Type B pancreatic cell (in vitro differentiated cells): Measurements from ENCODE around the gene ROPN1L. TPM values are rescaled to one million over a fixed set of nuclear protein-coding genes. Genes with fewer than 3 reads are reported as not detected.

Experiments
- DNase-seq: peaks from one replicate; pipeline ENCODE4 v3.0.0; 2021; ENCODE audit warnings: mixed read lengths; ENCODE audit not compliant: unreplicated experiment; ENCODE audit errors: extremely low spot score
- H3K27ac Mint-ChIP-seq: 2 replicates; pipeline ENCODE4 v1.8.0; 2021; ENCODE audit warnings: mild to moderate bottlenecking, mixed read lengths
- H3K27me3 Mint-ChIP-seq: 2 replicates; pipeline ENCODE4 v1.8.0; 2021; ENCODE audit warnings: mixed read lengths
- H3K36me3 Mint-ChIP-seq: 2 replicates; pipeline ENCODE4 v1.8.0; 2021; ENCODE audit warnings: mixed read lengths
- H3K4me1 Mint-ChIP-seq: one replicate; pipeline ENCODE4 v1.8.0; 2021; ENCODE audit warnings: mixed read lengths; ENCODE audit not compliant: unreplicated experiment
- H3K4me3 Mint-ChIP-seq: 2 replicates; pipeline ENCODE4 v1.8.0; 2021; ENCODE audit warnings: mild to moderate bottlenecking, mixed read lengths
- H3K9me3 Mint-ChIP-seq: 2 replicates; pipeline ENCODE4 v1.8.0; 2021; ENCODE audit warnings: mixed read lengths
- CTCF ChIP-seq: fragments of 200-600 bp; sonication (generic); conservative IDR thresholded peaks from 2 replicates; pipeline ENCODE4 v1.5.0; 2021; ENCODE audit warnings: antibody characterized with exemption, mild to moderate bottlenecking
- total RNA-seq: library from RNA; stranded (reverse); gene quantifications from 2 replicates; pipeline ENCODE4 v1.2.1, GENCODE V29; 2021; ENCODE audit warnings: low replicate concordance

The ROPN1L gene
- total RNA-seq, 1 donor from 2014 or later: 2.0 TPM

DNA sequence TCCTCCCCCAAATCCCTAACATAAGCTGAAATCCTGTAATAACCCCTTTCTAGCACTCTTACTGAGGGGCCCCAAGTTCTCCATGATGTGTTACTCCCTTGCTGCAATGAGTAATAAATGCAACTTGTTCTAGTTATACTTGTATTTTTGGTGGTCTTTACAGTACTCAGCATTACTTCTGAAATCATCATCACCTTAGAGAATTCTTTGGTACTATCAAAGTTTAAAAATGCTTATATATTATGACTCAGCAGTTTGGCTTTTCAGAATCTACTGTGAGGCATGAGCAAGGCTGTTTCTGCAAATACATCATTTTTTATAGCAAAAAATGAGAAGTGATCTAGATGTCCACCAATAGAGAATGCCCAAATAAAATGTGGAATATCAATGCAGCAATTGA, 20.7 kb upstream of the ROPN1L start:
- H3K27me3 Mint-ChIP-seq: no peaks in the 10 kb centered on the region
- no peaks in the 10 kb centered on the region for H3K9me3 Mint-ChIP-seq
- DNase-seq: no peak
- H3K4me3 Mint-ChIP-seq: no peak overlapping the region
- peak overlapping the region; percentile 39 for H3K27ac Mint-ChIP-seq
- H3K36me3 Mint-ChIP-seq: peaks cover 42% of the 10 kb centered on the region
- TF ChIP-seq CTCF: no peak
- H3K4me1 Mint-ChIP-seq: no peaks in the 10 kb centered on the region

GRCh38 chr5:10421896-10422691, 19.6 kb upstream of the ROPN1L start:
- H3K27ac Mint-ChIP-seq: no peak overlapping the region
- DNase-seq: no peak
- H3K36me3 Mint-ChIP-seq: peaks cover 44% of the 10 kb centered on the region
- no peak for TF ChIP-seq CTCF
- H3K9me3 Mint-ChIP-seq: no peaks in the 10 kb centered on the region
- no peak overlapping the region for H3K4me3 Mint-ChIP-seq
- H3K4me1 Mint-ChIP-seq: no peaks in the 10 kb centered on the region
- H3K27me3 Mint-ChIP-seq: no peaks in the 10 kb centered on the region

DNA sequence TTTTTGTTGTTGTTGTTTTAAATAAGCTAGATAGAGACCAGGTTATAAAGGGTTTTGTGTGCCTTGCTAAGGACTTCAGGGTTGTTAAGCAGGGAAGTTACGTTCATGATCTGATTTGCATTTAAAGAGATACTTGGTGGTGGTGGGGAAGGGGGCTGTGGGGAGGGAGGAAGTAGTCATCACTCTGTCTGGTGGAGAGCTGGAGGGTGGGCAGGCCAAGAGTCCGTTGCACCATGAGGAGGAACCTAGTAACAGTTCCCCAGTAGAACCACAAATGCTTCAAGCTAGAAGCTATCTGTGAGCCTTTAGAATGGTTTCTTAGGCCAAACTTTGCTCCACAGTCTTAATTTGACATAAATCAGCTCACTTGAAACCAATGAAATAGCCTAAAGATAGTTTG, 18.7 kb upstream of the ROPN1L start:
- Mint-ChIP-seq H3K27ac (no peak overlapping the region), H3K4me1 (no peaks in the 10 kb centered on the region), H3K36me3 (peaks cover 47% of the 10 kb centered on the region), H3K27me3 (no peaks in the 10 kb centered on the region), H3K9me3 (no peaks in the 10 kb centered on the region), H3K4me3 (no peak overlapping the region)
- TF ChIP-seq CTCF: no peak
- no peak for DNase-seq

DNA sequence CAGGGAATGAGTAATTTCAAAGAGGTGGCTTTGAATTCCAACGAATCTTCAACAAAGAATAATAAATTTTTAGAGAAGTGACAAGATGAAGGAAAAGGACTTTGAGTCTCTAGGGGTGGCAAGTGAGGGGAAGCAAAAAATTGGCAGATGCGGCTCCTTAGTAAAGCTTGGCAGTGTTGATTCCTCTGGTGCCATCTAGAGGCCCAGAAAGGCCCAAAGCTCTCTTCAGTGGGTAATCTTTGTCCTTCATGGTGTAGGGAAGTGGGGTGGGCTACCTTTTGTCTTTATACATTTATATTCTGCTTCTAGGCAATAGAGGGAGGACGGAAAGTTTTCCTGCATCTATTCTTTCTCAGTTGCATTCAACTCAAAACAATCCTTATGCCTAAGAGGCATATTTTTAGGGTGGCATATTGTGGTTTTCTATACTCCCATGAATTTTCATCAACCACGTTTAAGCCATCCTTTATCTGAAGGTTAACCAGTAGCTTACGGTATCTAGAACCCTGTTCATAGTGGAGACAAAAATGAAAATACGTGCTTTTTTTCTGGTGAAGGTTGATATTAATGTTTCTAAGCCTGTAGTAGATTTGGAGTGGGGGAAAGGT, 17.5 kb upstream of the ROPN1L start:
- peak; percentile 70 for TF ChIP-seq CTCF
- Mint-ChIP-seq H3K4me3 (no peak overlapping the region), H3K27me3 (no peaks in the 10 kb centered on the region), H3K27ac (no peak overlapping the region), H3K4me1 (no peaks in the 10 kb centered on the region), H3K9me3 (no peaks in the 10 kb centered on the region), H3K36me3 (peaks cover 42% of the 10 kb centered on the region)
- DNase-seq: no peak

- Mint-ChIP-seq H3K27me3 (no peaks in the 10 kb centered on the region), H3K4me1 (no peaks in the 10 kb centered on the region), H3K9me3 (no peaks in the 10 kb centered on the region), H3K27ac (no peak overlapping the region), H3K4me3 (no peak overlapping the region), H3K36me3 (peaks cover 39% of the 10 kb centered on the region)
- no peak for TF ChIP-seq CTCF
- DNase-seq: no peak
Observed at GRCh38 chr5:10427201-10427600, 14.5 kb upstream of the ROPN1L start.
